Suprapubic skin (tissue), 4 donors: ENCODE results near the gene TM4SF20. TPM values are rescaled to one million over a fixed set of nuclear protein-coding genes. Genes with fewer than 3 reads are reported as not detected.
"Not testable (repeated sequence)": the region's sequence is repeated elsewhere in the genome, so short reads cannot be mapped to it uniquely, and the experiment has no call there.

ENCODE experiments used
- DNase-seq, 2 donors: peaks; one replicate each; pipeline ENCODE4 v3.0.0-alpha.2; 2019; ENCODE audit warnings: low spot score in 2 of 2
- H3K27ac ChIP-seq: fragments of 200-600 bp; sonication (generic); one replicate; pipeline ENCODE4 v1.5.1; 2019
- H3K27me3 ChIP-seq: fragments of 200-600 bp; sonication (generic); one replicate; pipeline ENCODE4 v1.5.1; 2019
- H3K36me3 ChIP-seq: fragments of 200-600 bp; sonication (generic); one replicate; pipeline ENCODE4 v1.5.1; 2019
- H3K4me1 ChIP-seq: fragments of 200-600 bp; sonication (generic); one replicate; pipeline ENCODE4 v1.5.1; 2019
- H3K4me3 ChIP-seq: fragments of 200-600 bp; sonication (generic); one replicate; pipeline ENCODE4 v1.5.1; 2019; ENCODE audit warnings: mild to moderate bottlenecking
- H3K9me3 ChIP-seq: fragments of 200-600 bp; sonication (generic); one replicate; pipeline ENCODE4 v1.5.1; 2019
- CTCF ChIP-seq, 2 donors: fragments of 200-600 bp in 1 of 2; fragments of 450-650 bp in 1 of 2; sonication (generic) in 1 of 2; IDR thresholded peaks; one replicate each; pipeline ENCODE4 v1.5.1; 2016 to 2019; ENCODE audit warnings: antibody characterized with exemption in 2 of 2, mild to moderate bottlenecking in 1 of 2, moderate library complexity in 1 of 2
- EP300 ChIP-seq: sonication (generic); formaldehyde crosslinking; IDR thresholded peaks from one replicate; pipeline ENCODE4 v1.6.1; 2017; ENCODE audit warnings: antibody characterized with exemption
- POLR2A ChIP-seq, 2 donors: fragments of 450-650 bp; IDR thresholded peaks; one replicate each; pipeline ENCODE4 v1.6.1; 2017; ENCODE audit warnings: antibody characterized with exemption in 2 of 2, mild to moderate bottlenecking in 2 of 2, moderate library complexity in 2 of 2
- POLR2AphosphoS5 ChIP-seq, 3 donors: sonication (generic); formaldehyde crosslinking; IDR thresholded peaks; one replicate each; pipeline ENCODE4 v1.6.1; 2017; ENCODE audit warnings: antibody characterized with exemption in 3 of 3
- WGBS: methylation state at CpG from one replicate; pipeline ENCODE4 v1.1.5; 2018; 5-methylcytosine and 5-hydroxymethylcytosine counted together
- total RNA-seq, 4 donors: library from RNA; depleted of rRNA; stranded (reverse); fragments of >200 nt; gene quantifications; one replicate each; pipeline ENCODE4 v1.1.0, GENCODE V29; 2016

Gene TM4SF20
- total RNA-seq, 4 donors from 2014 or later, result 0.42 TPM; not detected in 3

- no peak overlapping the region for H3K4me3 ChIP-seq
- no peaks in the 10 kb centered on the region for H3K4me1 ChIP-seq
- no peaks in the 10 kb centered on the region for H3K27me3 ChIP-seq
- WGBS, result 83% methylated on average over 3 of the region's 3 CpGs
- H3K27ac ChIP-seq, result no peak overlapping the region
- no peaks in the 10 kb centered on the region for H3K36me3 ChIP-seq
- TF ChIP-seq CTCF (IDR thresholded peaks at IDR 0.05) (no peak), EP300 (no peak)
- DNase-seq, result no peak
- H3K9me3 ChIP-seq, result no peaks in the 10 kb centered on the region
Measured at GRCh38 chr2:227389231-227389630, 10.1 kb upstream of the TM4SF20 start.

GRCh38 chr2:227388537-227389011 is 9.5 kb upstream of the TM4SF20 start:
- 67% methylated on average over 7 of the region's 7 CpGs for WGBS
- Histone ChIP-seq H3K4me1 (no peaks in the 10 kb centered on the region), H3K36me3 (no peaks in the 10 kb centered on the region), H3K9me3 (no peaks in the 10 kb centered on the region), H3K27ac (no peak overlapping the region), H3K4me3 (no peak overlapping the region), H3K27me3 (no peaks in the 10 kb centered on the region)
- DNase-seq, result no peak
- TF ChIP-seq POLR2A (IDR thresholded peaks at IDR 0.05), result no peak
- TF ChIP-seq EP300, result no peak
- no peak for TF ChIP-seq CTCF (IDR thresholded peaks at IDR 0.05)
- no peak for TF ChIP-seq POLR2AphosphoS5 (IDR thresholded peaks at IDR 0.05)

GRCh38 chr2:227387583-227387982 is 8.5 kb upstream of the TM4SF20 start, which contains the start of gene SCYGR1:
TSS of gene SCYGR1 (minus strand) at chr2:227387949. CDS start at chr2:227387949, 0 bp downstream.
- H3K27ac ChIP-seq, DNase-seq: not testable (repeated sequence)
- WGBS, result 70% methylated on average over 4 of the region's 7 CpGs

GRCh38 chr2:227386630-227387029 is 7.5 kb upstream of the TM4SF20 start:
- H3K9me3 ChIP-seq, result no peaks in the 10 kb centered on the region
- no peak for DNase-seq
- TF ChIP-seq CTCF (IDR thresholded peaks at IDR 0.05) (no peak), EP300 (no peak), POLR2AphosphoS5 (IDR thresholded peaks at IDR 0.05) (no peak), POLR2A (IDR thresholded peaks at IDR 0.05) (no peak)
- H3K27ac ChIP-seq, result no peak overlapping the region
- H3K27me3 ChIP-seq, result no peaks in the 10 kb centered on the region
- WGBS, result 67% methylated on average over 6 of the region's 6 CpGs
- no peaks in the 10 kb centered on the region for H3K36me3 ChIP-seq
- no peaks in the 10 kb centered on the region for H3K4me1 ChIP-seq
- no peak overlapping the region for H3K4me3 ChIP-seq

More at GRCh38 chr2:227387583-227387982, 8.5 kb upstream of the TM4SF20 start, which contains the start of gene SCYGR1:
- H3K36me3 ChIP-seq, H3K9me3 ChIP-seq, H3K27me3 ChIP-seq, H3K4me1 ChIP-seq, H3K4me3 ChIP-seq: not testable (repeated sequence)

- WGBS, result 28% methylated on average over 3 of the region's 3 CpGs
- no peak for TF ChIP-seq POLR2AphosphoS5 (IDR thresholded peaks at IDR 0.05)
- Histone ChIP-seq H3K27me3 (no peaks in the 10 kb centered on the region), H3K4me3 (no peak overlapping the region), H3K9me3 (no peaks in the 10 kb centered on the region), H3K27ac (no peak overlapping the region), H3K36me3 (no peaks in the 10 kb centered on the region), H3K4me1 (no peaks in the 10 kb centered on the region)
- no peak for DNase-seq
Measured at GRCh38 chr2:227383686-227384085, 4.6 kb upstream of the TM4SF20 start.

- H3K4me3 ChIP-seq, H3K4me1 ChIP-seq, H3K9me3 ChIP-seq, H3K27ac ChIP-seq, H3K27me3 ChIP-seq, DNase-seq, H3K36me3 ChIP-seq: not testable (repeated sequence)
- WGBS, result 75% methylated on average over 2 of the region's 2 CpGs
Measured at GRCh38 chr2:227382241-227382835, 3.2 kb upstream of the TM4SF20 start.

GRCh38 chr2:227378371-227378782 is 729 bp downstream of the TM4SF20 start:
- TF ChIP-seq CTCF (IDR thresholded peaks at IDR 0.05) (no peak), POLR2A (IDR thresholded peaks at IDR 0.05) (no peak), POLR2AphosphoS5 (IDR thresholded peaks at IDR 0.05) (no peak), EP300 (no peak)
- WGBS, result 65% methylated on average over 4 of the region's 4 CpGs
- Histone ChIP-seq H3K4me3 (no peak overlapping the region), H3K27ac (no peak overlapping the region), H3K27me3 (no peaks in the 10 kb centered on the region), H3K36me3 (no peaks in the 10 kb centered on the region), H3K4me1 (no peaks in the 10 kb centered on the region), H3K9me3 (no peaks in the 10 kb centered on the region)
- DNase-seq, result no peak
